GM12874 (cell line): ENCODE results near the gene CCM2.

ENCODE experiments used
- CTCF ChIP-seq: IDR thresholded peaks from 2 replicates; pipeline ENCODE4 v1.5.1; 2011; ENCODE audit warnings: low read depth, mild to moderate bottlenecking, control low read depth, low read length, moderate library complexity; ENCODE audit not compliant: insufficient read depth

Gene CCM2

GRCh38 chr7:45104844-45105587 lies 105.0 kb downstream of the CCM2 start:
- TF ChIP-seq CTCF, result no peak

- no peak for TF ChIP-seq CTCF
Observed at GRCh38 chr7:45105588-45106188, 105.7 kb downstream of the CCM2 start.

- no peak for TF ChIP-seq CTCF
Observed at GRCh38 chr7:45106820-45107219, 106.8 kb downstream of the CCM2 start.

GRCh38 chr7:45107356-45107755 lies 107.4 kb downstream of the CCM2 start:
- no peak for TF ChIP-seq CTCF

GRCh38 chr7:45108863-45109262 lies 108.9 kb downstream of the CCM2 start:
- TF ChIP-seq CTCF, result no peak

- TF ChIP-seq CTCF, result 0 out of 2 replicates have a peak, but pooled peaks have one; percentile 27
Observed at GRCh38 chr7:45111298-45112223, 111.6 kb downstream of the CCM2 start, which contains the start of gene TBRG4. Gene TBRG4 (minus strand): TSS chr7:45111697. CDS start chr7:45109237, 2,460 bp downstream.

GRCh38 chr7:45112648-45113047 lies 112.6 kb downstream of the CCM2 start:
- TF ChIP-seq CTCF, result no peak
